Measurements from ENCODE around the gene SSC5D.

The SSC5D gene

DNA sequence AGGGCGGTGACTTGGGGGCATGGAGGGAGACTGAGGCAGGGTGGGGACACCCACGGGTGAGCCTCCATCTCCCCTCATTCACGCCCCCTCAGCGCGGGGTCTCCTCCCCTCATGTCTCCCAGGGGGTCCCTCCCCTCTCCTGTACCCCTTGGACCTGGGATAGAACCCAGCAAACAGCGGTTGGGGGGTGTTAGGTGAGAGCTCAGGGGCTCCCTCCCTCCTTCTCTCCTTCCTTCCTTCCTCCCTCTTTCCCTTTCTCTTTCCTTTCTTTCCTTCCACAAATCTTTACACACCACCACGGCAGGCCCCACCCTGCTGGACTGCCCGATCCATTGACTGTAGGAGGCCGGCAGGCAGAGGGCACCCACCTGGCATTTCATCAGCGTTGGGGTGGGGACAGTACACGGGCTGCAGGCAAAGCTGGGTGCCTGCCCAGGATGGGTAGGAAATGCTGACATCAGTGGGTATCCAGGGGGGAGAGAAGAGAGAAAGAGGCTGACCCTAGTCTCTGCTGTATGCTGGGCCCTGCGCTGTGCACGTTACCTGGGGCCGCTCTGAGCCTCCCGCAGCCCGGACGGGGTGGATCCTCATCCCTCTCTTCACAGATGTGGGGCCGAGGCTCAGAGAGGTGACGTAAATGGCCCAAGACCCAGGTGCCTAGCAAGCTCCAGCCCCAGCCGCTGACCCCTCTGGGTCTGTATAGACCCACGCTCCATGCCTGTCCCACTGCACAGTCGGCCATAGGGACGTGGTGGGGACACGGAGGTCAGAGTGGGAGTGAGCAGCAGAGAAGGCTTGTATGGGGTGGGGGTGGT, 3.5 kb downstream of the SSC5D start:
- TF ChIP-seq EZH2 (IDR thresholded peaks at IDR 0.05; ENCODE audit: borderline replicate concordance, low read depth, low read length, severe bottlenecking) (no peak), CTCF (IDR thresholded peaks at IDR 0.05; ENCODE audit: borderline replicate concordance, extremely low read depth, low read length, poor library complexity, severe bottlenecking) (no peak)
- DNase-seq (no peak), ATAC-seq (ENCODE audit: insufficient read depth, low read depth) (no peak)
- Histone ChIP-seq H3K4me1 (ENCODE audit: insufficient read depth, low read length) (peaks cover 4% of the 10 kb centered on the region; the same call in 1 of the 2 replicates), H3K9ac (ENCODE audit: low read depth, low read length) (no peak overlapping the region), H3K27me3 (ENCODE audit: insufficient read depth, low read length, poor library complexity) (no peaks in the 10 kb centered on the region), H4K20me1 (ENCODE audit: insufficient read depth, low read length) (no peaks in the 10 kb centered on the region; the same call in 1 of the 2 replicates), H3K36me3 (ENCODE audit: insufficient read depth, low read length) (no peaks in the 10 kb centered on the region), H3K4me2 (ENCODE audit: insufficient read depth, low read length) (no peak overlapping the region), H2AFZ (ENCODE audit: low read depth, low read length) (no peak overlapping the region), H3K9me3 (ENCODE audit: insufficient read depth, low read length, severe bottlenecking) (no peaks in the 10 kb centered on the region), H3K27ac (ENCODE audit: low read length) (no peak overlapping the region), H3K79me2 (ENCODE audit: insufficient read depth, low read length) (no peaks in the 10 kb centered on the region), H3K4me3 (ENCODE audit: low read depth in 1 of 2, low read length in 2 of 2) (no peak overlapping the region)

- DNase-seq: no peak
- no peak overlapping the region for H3K9ac ChIP-seq (ENCODE audit: low read depth, low read length)
- no peaks in the 10 kb centered on the region for H3K4me1 ChIP-seq (ENCODE audit: insufficient read depth, low read length)
- no peaks in the 10 kb centered on the region for H3K36me3 ChIP-seq (ENCODE audit: insufficient read depth, low read length)
- TF ChIP-seq CTCF (IDR thresholded peaks at IDR 0.05; ENCODE audit: borderline replicate concordance, extremely low read depth, low read length, poor library complexity, severe bottlenecking) (no peak), EZH2 (IDR thresholded peaks at IDR 0.05; ENCODE audit: borderline replicate concordance, low read depth, low read length, severe bottlenecking) (no peak)
- no peaks in the 10 kb centered on the region for H3K9me3 ChIP-seq (ENCODE audit: insufficient read depth, low read length, severe bottlenecking)
- no peaks in the 10 kb centered on the region for H3K27me3 ChIP-seq (ENCODE audit: insufficient read depth, low read length, poor library complexity)
- H3K4me3 ChIP-seq (ENCODE audit: low read depth in 1 of 2, low read length in 2 of 2): no peak overlapping the region
- no peak overlapping the region for H2AFZ ChIP-seq (ENCODE audit: low read depth, low read length)
- H3K27ac ChIP-seq (ENCODE audit: low read length): no peak overlapping the region
- no peak overlapping the region for H3K4me2 ChIP-seq (ENCODE audit: insufficient read depth, low read length)
- ATAC-seq (ENCODE audit: insufficient read depth, low read depth): no peak
- no peaks in the 10 kb centered on the region for H3K79me2 ChIP-seq (ENCODE audit: insufficient read depth, low read length)
- no peaks in the 10 kb centered on the region; the same call in 1 of the 2 replicates for H4K20me1 ChIP-seq (ENCODE audit: insufficient read depth, low read length)
These were observed 4.2 kb downstream of the SSC5D start for GRCh38 chr19:55492362-55492944.

DNA sequence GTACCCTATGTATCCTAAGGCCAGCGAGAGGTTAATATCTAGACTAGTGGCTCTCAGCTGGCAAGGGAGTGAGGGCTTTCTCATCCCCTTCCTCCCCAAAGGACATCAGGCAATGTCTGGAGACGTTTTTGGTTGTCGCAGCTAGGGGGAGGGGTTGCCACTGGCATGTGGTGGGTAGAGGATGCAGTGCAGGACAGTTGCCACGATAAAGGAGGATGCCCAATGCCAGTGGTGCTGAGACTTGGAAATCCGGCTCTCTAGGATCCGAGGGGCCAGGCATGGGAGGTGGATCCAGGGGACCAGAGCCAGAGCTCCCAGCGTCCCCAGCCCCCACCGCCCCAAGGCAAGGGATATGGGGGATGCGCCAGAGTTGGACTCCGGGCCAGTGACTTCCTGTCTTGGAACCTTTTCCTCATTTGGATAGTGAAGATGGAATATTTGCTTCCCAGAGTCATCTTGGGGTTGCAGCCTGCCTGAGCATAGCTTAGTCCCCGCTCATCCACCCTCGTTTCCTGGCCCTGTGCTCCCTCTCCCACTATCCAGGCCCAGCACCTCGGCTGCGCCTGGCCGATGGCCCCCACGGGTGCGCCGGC, 4.9 kb downstream of the SSC5D start:
- no peaks in the 10 kb centered on the region for H3K27me3 ChIP-seq (ENCODE audit: insufficient read depth, low read length, poor library complexity)
- no peak for ATAC-seq (ENCODE audit: insufficient read depth, low read depth)
- no peaks in the 10 kb centered on the region for H3K36me3 ChIP-seq (ENCODE audit: insufficient read depth, low read length)
- no peak for DNase-seq
- no peaks in the 10 kb centered on the region for H3K79me2 ChIP-seq (ENCODE audit: insufficient read depth, low read length)
- no peak overlapping the region for H3K4me3 ChIP-seq (ENCODE audit: low read depth in 1 of 2, low read length in 2 of 2)
- H3K9me3 ChIP-seq (ENCODE audit: insufficient read depth, low read length, severe bottlenecking): no peaks in the 10 kb centered on the region
- H3K27ac ChIP-seq (ENCODE audit: low read length): no peak overlapping the region
- H4K20me1 ChIP-seq (ENCODE audit: insufficient read depth, low read length): no peaks in the 10 kb centered on the region; the same call in 1 of the 2 replicates
- TF ChIP-seq CTCF (IDR thresholded peaks at IDR 0.05; ENCODE audit: borderline replicate concordance, extremely low read depth, low read length, poor library complexity, severe bottlenecking) (no peak), EZH2 (IDR thresholded peaks at IDR 0.05; ENCODE audit: borderline replicate concordance, low read depth, low read length, severe bottlenecking) (no peak)
- H3K4me2 ChIP-seq (ENCODE audit: insufficient read depth, low read length): no peak overlapping the region
- H3K9ac ChIP-seq (ENCODE audit: low read depth, low read length): no peak overlapping the region
- H3K4me1 ChIP-seq (ENCODE audit: insufficient read depth, low read length): no peaks in the 10 kb centered on the region
- no peak overlapping the region for H2AFZ ChIP-seq (ENCODE audit: low read depth, low read length)

Data from DND-41 (cell line).